Left lung (tissue), 10 donors: Measurements from ENCODE around the gene CD52. TPM values are rescaled to one million over a fixed set of nuclear protein-coding genes. Genes with fewer than 3 reads are reported as not detected.

ENCODE experiments used
- ATAC-seq: fragments of 200-7000 bp; cut with Tn5 transposase; one replicate; pipeline ENCODE4 v1.9.1; 2020; ENCODE audit warnings: moderate library complexity
- DNase-seq, 4 donors: peaks; one replicate each; pipeline ENCODE4 v3.0.0-alpha.2; 2013 to 2020
- H3K27ac ChIP-seq, 2 donors: fragments of 200-600 bp; sonication (generic) in 1 of 2; one replicate each; pipeline versions ENCODE4 v1.5.0 to v1.8.0; 2020 to 2021
- H3K27me3 ChIP-seq, 2 donors: fragments of 200-600 bp; sonication (generic) in 1 of 2; one replicate each; pipeline versions ENCODE4 v1.5.0 to v1.8.0; 2020 to 2021
- H3K36me3 ChIP-seq, 2 donors: fragments of 200-600 bp; sonication (generic) in 1 of 2; one replicate each; pipeline versions ENCODE4 v1.5.0 to v1.8.0; 2020 to 2021
- H3K4me1 ChIP-seq, 2 donors: fragments of 200-600 bp; one replicate each; pipeline ENCODE4 v1.8.0; 2021
- H3K4me3 ChIP-seq, 2 donors: fragments of 200-600 bp; sonication (generic) in 1 of 2; one replicate each; pipeline versions ENCODE4 v1.5.0 to v1.8.0; 2020 to 2021; ENCODE audit warnings: mild to moderate bottlenecking in 1 of 2
- H3K9me3 ChIP-seq, 2 donors: fragments of 200-600 bp; sonication (generic) in 1 of 2; one replicate each; pipeline versions ENCODE4 v1.5.0 to v1.8.0; 2020 to 2021
- intact Hi-C, 2 donors: fragments of 100-400 bp; cut with DNase I; formaldehyde crosslinking; loops; one replicate each; pipeline versions ENCODE4 v1.11.2 to v1.14.2; 2022
- polyA plus RNA-seq, 6 donors: library from polyadenylated mRNA; unstranded; fragments of 120-200 nt; gene quantifications; one replicate each; pipeline ENCODE4 v1.2.1, GENCODE V29; 2013; ENCODE audit not compliant: insufficient read length in 6 of 6
- total RNA-seq, 2 donors: library from RNA; stranded (reverse); fragmentation: NEBNext Ultra II Directional; extraction: Animal tissue kit (Norgen Biotek cat#: 25700); gene quantifications; one replicate each; pipeline ENCODE4 v1.2.1, GENCODE V29; 2021
- TF ChIP-seq, protein P1 (sequence below), 2 donors: fragments of 200-600 bp; sonication (generic) in 1 of 2; IDR thresholded peaks; one replicate each; pipeline versions ENCODE4 v1.5.0 to v1.8.0; 2021; ENCODE audit warnings: antibody characterized with exemption in 2 of 2
- donor health status: DM: no; HTN: yes; CAD: no.
- donor health status: DM: no; HTN: no; CAD: no.

Gene CD52
- total and polyA plus RNA-seq, 8 donors = 2.6 to 170 (median 6.1) TPM

DNA sequence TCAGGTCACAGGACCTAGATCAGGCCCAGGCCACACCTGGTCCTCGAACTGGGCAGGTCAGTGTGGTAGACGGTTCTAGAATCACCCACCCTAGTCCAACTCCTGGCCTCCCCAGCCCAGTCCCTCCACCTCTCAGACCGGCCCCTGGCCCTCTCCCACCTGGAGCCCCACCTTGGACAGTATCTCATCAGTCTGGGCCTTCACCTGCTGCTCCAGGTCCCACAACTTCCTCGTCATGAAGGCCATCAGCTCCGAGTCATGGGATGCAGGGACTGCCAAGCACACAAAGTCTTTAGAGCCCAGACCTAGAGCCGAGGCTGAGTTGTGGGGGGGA lies 20.0 kb upstream of the CD52 start:
- Histone ChIP-seq H3K27me3 (no peaks in the 10 kb centered on the region), H3K4me3 (no peak overlapping the region)
- intact Hi-C loops = no loop called here

DNA sequence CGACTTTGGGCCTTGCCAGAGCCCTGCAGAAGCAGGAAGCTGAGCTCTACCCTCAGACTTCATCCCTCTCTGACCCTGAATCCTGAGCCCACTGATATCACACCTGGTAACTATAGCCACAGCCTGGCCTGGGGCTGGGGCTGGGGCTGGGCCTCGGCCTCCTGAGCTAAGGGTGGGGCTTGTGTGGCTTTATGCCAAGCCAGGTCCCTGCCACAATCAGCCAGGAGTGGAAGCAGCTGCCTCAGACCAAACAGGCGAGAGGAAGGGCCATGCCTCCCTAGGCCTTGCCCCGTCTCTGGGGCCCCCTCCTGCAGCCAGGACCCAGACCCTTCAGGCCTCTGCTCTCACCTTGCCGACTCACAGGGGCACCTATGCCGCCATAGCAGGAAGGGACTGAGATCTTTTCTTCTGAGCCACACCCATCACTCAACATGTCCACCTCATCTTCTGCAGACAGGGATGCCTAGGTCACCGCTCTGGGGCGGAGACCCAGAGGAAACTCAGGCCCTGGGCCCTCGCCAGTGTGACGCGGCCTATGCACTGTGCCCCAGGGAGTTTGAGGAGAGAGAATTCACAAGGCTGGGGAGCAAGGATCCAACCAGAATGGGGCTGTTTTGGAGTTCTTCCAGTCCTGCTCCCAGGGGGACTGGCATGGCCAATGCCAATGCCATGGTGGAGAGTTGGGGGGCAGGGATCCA lies 17.0 kb upstream of the CD52 start:
- intact Hi-C loops = no loop called here
- Histone ChIP-seq H3K36me3 (peaks cover 0 to 19% of the 10 kb centered on the region in 2 donors), H3K27me3 (no peaks in the 10 kb centered on the region), H3K4me1 (peaks cover 0 to 38% of the 10 kb centered on the region in 2 donors), H3K4me3 (no peak overlapping the region), H3K9me3 (no peaks in the 10 kb centered on the region), H3K27ac (no peak overlapping the region)
- TF ChIP-seq, protein P1, sequence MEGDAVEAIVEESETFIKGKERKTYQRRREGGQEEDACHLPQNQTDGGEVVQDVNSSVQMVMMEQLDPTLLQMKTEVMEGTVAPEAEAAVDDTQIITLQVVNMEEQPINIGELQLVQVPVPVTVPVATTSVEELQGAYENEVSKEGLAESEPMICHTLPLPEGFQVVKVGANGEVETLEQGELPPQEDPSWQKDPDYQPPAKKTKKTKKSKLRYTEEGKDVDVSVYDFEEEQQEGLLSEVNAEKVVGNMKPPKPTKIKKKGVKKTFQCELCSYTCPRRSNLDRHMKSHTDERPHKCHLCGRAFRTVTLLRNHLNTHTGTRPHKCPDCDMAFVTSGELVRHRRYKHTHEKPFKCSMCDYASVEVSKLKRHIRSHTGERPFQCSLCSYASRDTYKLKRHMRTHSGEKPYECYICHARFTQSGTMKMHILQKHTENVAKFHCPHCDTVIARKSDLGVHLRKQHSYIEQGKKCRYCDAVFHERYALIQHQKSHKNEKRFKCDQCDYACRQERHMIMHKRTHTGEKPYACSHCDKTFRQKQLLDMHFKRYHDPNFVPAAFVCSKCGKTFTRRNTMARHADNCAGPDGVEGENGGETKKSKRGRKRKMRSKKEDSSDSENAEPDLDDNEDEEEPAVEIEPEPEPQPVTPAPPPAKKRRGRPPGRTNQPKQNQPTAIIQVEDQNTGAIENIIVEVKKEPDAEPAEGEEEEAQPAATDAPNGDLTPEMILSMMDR (IDR thresholded peaks at IDR 0.05) = no peak
- DNase-seq = no peak
- ATAC-seq = no peak

More for the DNA sequence above, 20.0 kb upstream of the CD52 start:
- TF ChIP-seq, protein P1 (IDR thresholded peaks at IDR 0.05) = no peak
- H3K27ac ChIP-seq = no peak overlapping the region
- peaks cover 0 to 16% of the 10 kb centered on the region in 2 donors for H3K4me1 ChIP-seq
- H3K9me3 ChIP-seq = no peaks in the 10 kb centered on the region
- DNase-seq = no peak
- ATAC-seq = no peak
- peaks cover 0 to 24% of the 10 kb centered on the region in 2 donors for H3K36me3 ChIP-seq

DNA sequence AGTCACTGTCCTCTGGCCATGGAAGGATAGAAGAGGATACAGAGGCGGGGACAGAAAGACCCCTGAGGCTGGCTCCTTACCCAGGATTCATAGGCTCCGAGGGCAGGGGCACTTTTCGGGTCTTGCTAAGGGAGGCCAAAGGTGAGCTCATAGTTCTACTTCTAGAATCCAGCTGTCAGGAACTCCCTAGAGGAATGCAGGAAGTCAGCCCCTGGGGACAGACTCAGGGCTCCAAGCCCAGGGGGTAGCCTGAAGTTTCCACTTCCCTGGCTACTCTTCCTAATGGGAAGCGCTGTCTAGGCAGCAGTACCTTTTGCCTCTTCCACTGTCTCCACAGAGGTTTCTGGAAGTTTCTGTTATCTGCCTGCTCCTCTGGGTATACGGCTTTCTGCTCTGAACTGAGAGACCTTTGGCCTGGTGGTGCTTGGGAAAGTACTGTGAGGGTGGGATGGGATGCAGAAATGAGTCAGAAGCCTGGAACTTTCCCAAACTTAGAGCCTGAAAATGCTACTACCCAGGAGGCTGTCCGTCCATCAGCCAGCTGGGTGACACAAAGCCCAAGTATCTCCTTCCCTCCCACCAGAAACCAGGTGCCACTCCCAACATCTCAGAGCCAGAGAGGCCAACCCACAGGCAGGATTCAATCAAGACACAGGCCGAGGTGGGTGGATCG lies 14.9 kb upstream of the CD52 start:
- DNase-seq (no peak), ATAC-seq (no peak)
- intact Hi-C loops = no loop called here
- peaks cover 0 to 51% of the 10 kb centered on the region in 2 donors for H3K4me1 ChIP-seq
- no peak overlapping the region for H3K27ac ChIP-seq
- TF ChIP-seq, protein P1 (IDR thresholded peaks at IDR 0.05) = no peak
- no peaks in the 10 kb centered on the region for H3K9me3 ChIP-seq
- no peaks in the 10 kb centered on the region for H3K27me3 ChIP-seq
- H3K36me3 ChIP-seq = no peaks in the 10 kb centered on the region
- no peak overlapping the region for H3K4me3 ChIP-seq

DNA sequence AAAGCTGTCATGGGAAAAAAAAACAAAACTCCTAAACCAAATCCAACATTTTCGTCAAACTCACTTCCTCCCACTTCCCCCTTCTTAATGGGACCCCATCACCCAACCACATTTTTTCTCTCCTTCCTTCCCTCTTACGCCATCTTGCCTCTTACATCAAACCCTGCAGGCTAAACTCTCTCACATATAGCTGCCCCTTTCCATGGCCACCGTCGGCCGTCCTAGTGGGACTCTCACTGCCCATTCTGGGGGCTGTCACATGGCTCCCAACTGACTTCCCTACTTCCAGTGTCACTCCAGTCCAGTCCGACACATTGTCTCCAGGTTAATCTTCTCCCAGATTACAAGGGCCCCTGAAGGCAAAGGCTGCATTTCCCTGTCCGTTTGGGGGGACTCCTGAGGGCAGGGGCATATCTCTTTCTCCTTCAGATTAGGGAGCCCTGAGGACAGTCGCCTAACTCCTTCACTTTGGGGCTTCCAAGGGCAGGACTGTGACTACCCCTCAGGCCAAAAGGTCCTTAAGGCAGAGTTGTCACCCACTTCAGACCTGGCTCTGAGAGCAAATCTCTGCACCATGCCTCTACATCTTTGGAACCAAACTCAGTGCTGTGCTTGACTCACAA lies 12.0 kb upstream of the CD52 start:
- no peak for DNase-seq
- no peaks in the 10 kb centered on the region for H3K9me3 ChIP-seq
- no peaks in the 10 kb centered on the region for H3K27me3 ChIP-seq
- intact Hi-C loops = no loop called here
- peak overlapping the region; percentile 68 to 81 for H3K4me3 ChIP-seq
- H3K36me3 ChIP-seq = no peaks in the 10 kb centered on the region
- peak overlapping the region; percentile 69 to 90 for H3K27ac ChIP-seq
- peaks cover 0 to 53% of the 10 kb centered on the region in 2 donors for H3K4me1 ChIP-seq
- no peak for ATAC-seq
- TF ChIP-seq, protein P1 (IDR thresholded peaks at IDR 0.05) = no peak
